ENCODE measurements around the gene OR14A2. TPM values are rescaled to one million over a fixed set of nuclear protein-coding genes. Genes with fewer than 3 reads are reported as not detected.
A peak's percentile ranks its signal among the peaks of the same experiment; 100 is the strongest.

The OR14A2 gene
- polyA plus RNA-seq, 1 experiment = not detected

GRCh38 chr1:247681288-247681897 lies 66.5 kb downstream of the OR14A2 start:
- POLR2A ChIA-PET = no interaction called here
- Histone ChIP-seq H3K9me3 (ENCODE audit: control insufficient read depth, insufficient read depth, low read length) (peaks cover 6% of the 10 kb centered on the region), H3K27me3 (ENCODE audit: control insufficient read depth, insufficient read depth, low read length) (no peaks in the 10 kb centered on the region), H3K4me3 (ENCODE audit: low read depth, low read length) (no peak overlapping the region), H3K27ac (ENCODE audit: low read depth, low read length) (no peak overlapping the region)
- CTCF ChIA-PET = no interaction called here
- TF ChIP-seq CTCF (IDR thresholded peaks at IDR 0.05; ENCODE audit: low read depth, low read length) = peak; percentile 26
- DNase-seq (ENCODE audit: low read depth, low spot score) = no peak

DNA sequence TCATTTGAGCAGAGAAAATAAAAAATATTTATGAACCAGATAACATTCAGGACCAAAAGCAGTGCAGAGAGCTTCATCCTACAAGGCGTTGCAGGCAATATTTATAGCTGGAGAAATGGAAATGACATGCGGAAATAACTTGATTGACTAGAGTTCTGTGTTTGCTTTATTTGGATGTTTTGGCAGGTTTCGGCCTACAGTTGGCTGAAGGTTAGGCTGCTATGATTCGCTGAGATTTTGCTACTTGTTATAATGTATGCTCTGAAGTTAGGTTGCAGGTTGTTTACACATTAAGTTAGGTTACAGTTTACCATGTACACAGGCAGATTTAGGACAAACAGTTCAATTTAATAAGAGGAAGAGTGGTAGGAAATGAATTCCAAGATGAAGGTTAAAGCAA lies 67.8 kb downstream of the OR14A2 start:
- Histone ChIP-seq H3K9me3 (ENCODE audit: control insufficient read depth, insufficient read depth, low read length) (peaks cover 6% of the 10 kb centered on the region), H3K27ac (ENCODE audit: low read depth, low read length) (no peak overlapping the region), H3K27me3 (ENCODE audit: control insufficient read depth, insufficient read depth, low read length) (no peaks in the 10 kb centered on the region), H3K4me3 (ENCODE audit: low read depth, low read length) (no peak overlapping the region)
- CTCF ChIA-PET = no interaction called here
- no peak for DNase-seq (ENCODE audit: low read depth, low spot score)
- TF ChIP-seq CTCF (IDR thresholded peaks at IDR 0.05; ENCODE audit: low read depth, low read length) = no peak
- POLR2A ChIA-PET = no interaction called here

GRCh38 chr1:247679639-247680038 lies 68.3 kb downstream of the OR14A2 start, which contains the start of gene OR13G1:
TSS of gene OR13G1 (minus strand) at chr1:247679739. CDS start at chr1:247673041, 6,698 bp downstream.
- CTCF ChIA-PET = no interaction called here
- no peak for DNase-seq (ENCODE audit: low read depth, low spot score)
- TF ChIP-seq CTCF (IDR thresholded peaks at IDR 0.05; ENCODE audit: low read depth, low read length) = no peak
- POLR2A ChIA-PET = no interaction called here
- Histone ChIP-seq H3K27me3 (ENCODE audit: control insufficient read depth, insufficient read depth, low read length) (no peaks in the 10 kb centered on the region), H3K9me3 (ENCODE audit: control insufficient read depth, insufficient read depth, low read length) (peaks cover 6% of the 10 kb centered on the region), H3K27ac (ENCODE audit: low read depth, low read length) (no peak within 1 kb of the TSS), H3K4me3 (ENCODE audit: low read depth, low read length) (no peak within 1 kb of the TSS)

Other genes with a start within 250 kb of the OR14A2 start
- not detected in 2 replicates for gene OR2C3, start 211.7 kb downstream of the OR14A2 start, polyA plus RNA-seq (2011; rRNA removed)
- gene GCSAML, start 199.0 kb downstream of the OR14A2 start, polyA plus RNA-seq (2011; rRNA removed) = not detected in 2 replicates
- not detected in 2 replicates for gene OR2G2, start 159.8 kb downstream of the OR14A2 start, polyA plus RNA-seq (2011; rRNA removed)
- not detected in 2 replicates for gene OR2G3, start 142.6 kb downstream of the OR14A2 start, polyA plus RNA-seq (2011; rRNA removed)
- gene OR13G1, start 68.4 kb downstream of the OR14A2 start, polyA plus RNA-seq (2011; rRNA removed) = not detected in 2 replicates
- gene OR6F1, start 31.5 kb downstream of the OR14A2 start, polyA plus RNA-seq (2011; rRNA removed) = not detected in 2 replicates
- gene OR14K1, start 9.5 kb downstream of the OR14A2 start, polyA plus RNA-seq (2011; rRNA removed) = not detected in 2 replicates
- not detected in 2 replicates for gene OR1C1, start 12.4 kb upstream of the OR14A2 start, polyA plus RNA-seq (2011; rRNA removed)
- not detected in 2 replicates for gene OR14A16, start 76.0 kb upstream of the OR14A2 start, polyA plus RNA-seq (2011; rRNA removed)
- gene OR11L1, start 93.8 kb upstream of the OR14A2 start, polyA plus RNA-seq (2011; rRNA removed) = not detected in 2 replicates
- gene TRIM58, start 109.0 kb upstream of the OR14A2 start, polyA plus RNA-seq (2011; rRNA removed) = 0.09 and 0.10 TPM in 2 replicates
- gene OR2W3, start 147.4 kb upstream of the OR14A2 start, polyA plus RNA-seq (2011; rRNA removed) = 0.10 TPM in 1 of 2 replicates, not detected in the other
- not detected in 2 replicates for gene OR2T8, start 172.1 kb upstream of the OR14A2 start, polyA plus RNA-seq (2011; rRNA removed)
- gene OR2AJ1, start 176.7 kb upstream of the OR14A2 start, polyA plus RNA-seq (2011; rRNA removed) = not detected in 2 replicates
- gene OR2L8, start 200.7 kb upstream of the OR14A2 start, polyA plus RNA-seq (2011; rRNA removed) = not detected in 2 replicates
- not detected in 2 replicates for gene OR2AK2, start 217.1 kb upstream of the OR14A2 start, polyA plus RNA-seq (2011; rRNA removed)

All from AG04450 (cell line).